ENCODE data around the gene MATN4.

Gene MATN4

GRCh38 chr20:45318386-45318939, 10.4 kb upstream of the MATN4 start:
- TF ChIP-seq EZH2 (optimal IDR thresholded peaks at IDR 0.05; ENCODE audit: low read depth, low read length) (no peak), EZH2phosphoT487 (IDR thresholded peaks at IDR 0.05; ENCODE audit: low read length) (no peak)
- TF ChIP-seq, protein P1, sequence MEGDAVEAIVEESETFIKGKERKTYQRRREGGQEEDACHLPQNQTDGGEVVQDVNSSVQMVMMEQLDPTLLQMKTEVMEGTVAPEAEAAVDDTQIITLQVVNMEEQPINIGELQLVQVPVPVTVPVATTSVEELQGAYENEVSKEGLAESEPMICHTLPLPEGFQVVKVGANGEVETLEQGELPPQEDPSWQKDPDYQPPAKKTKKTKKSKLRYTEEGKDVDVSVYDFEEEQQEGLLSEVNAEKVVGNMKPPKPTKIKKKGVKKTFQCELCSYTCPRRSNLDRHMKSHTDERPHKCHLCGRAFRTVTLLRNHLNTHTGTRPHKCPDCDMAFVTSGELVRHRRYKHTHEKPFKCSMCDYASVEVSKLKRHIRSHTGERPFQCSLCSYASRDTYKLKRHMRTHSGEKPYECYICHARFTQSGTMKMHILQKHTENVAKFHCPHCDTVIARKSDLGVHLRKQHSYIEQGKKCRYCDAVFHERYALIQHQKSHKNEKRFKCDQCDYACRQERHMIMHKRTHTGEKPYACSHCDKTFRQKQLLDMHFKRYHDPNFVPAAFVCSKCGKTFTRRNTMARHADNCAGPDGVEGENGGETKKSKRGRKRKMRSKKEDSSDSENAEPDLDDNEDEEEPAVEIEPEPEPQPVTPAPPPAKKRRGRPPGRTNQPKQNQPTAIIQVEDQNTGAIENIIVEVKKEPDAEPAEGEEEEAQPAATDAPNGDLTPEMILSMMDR (IDR thresholded peaks at IDR 0.05; ENCODE audit: low read length), result no peak
- peaks cover 9% of the 10 kb centered on the region for H3K4me1 ChIP-seq (ENCODE audit: low read length)
- no peak overlapping the region for H3K9ac ChIP-seq (ENCODE audit: low read length)
- no peaks in the 10 kb centered on the region for H3K79me2 ChIP-seq (ENCODE audit: low read length)
- H3K27ac ChIP-seq (ENCODE audit: low read length), result no peak overlapping the region
- H3K4me3 ChIP-seq (ENCODE audit: low read length), result no peak overlapping the region
- no peak overlapping the region for H3K4me2 ChIP-seq (ENCODE audit: low read depth, low read length)
- peaks cover 5% of the 10 kb centered on the region; the same call in 1 of the 2 replicates for H3F3A ChIP-seq (ENCODE audit: insufficient read depth, low read length)
- H3K9me2 ChIP-seq (replicated peaks; ENCODE audit: insufficient read depth, low read length), result no peaks in the 10 kb centered on the region
- no peak for DNase-seq
- H3K36me3 ChIP-seq (replicated peaks; ENCODE audit: insufficient read depth, low read length), result no peaks in the 10 kb centered on the region
- no peak overlapping the region for H2AFZ ChIP-seq (ENCODE audit: low read length)
- no peaks in the 10 kb centered on the region for H3K9me3 ChIP-seq (replicated peaks; ENCODE audit: insufficient read depth, low read length)
- H4K20me1 ChIP-seq (ENCODE audit: insufficient read depth, low read length), result no peaks in the 10 kb centered on the region
- no peaks in the 10 kb centered on the region; the same call in 1 of the 2 replicates for H3K27me3 ChIP-seq (replicated peaks; ENCODE audit: insufficient read depth, low read length)

GRCh38 chr20:45317826-45318225, 9.7 kb upstream of the MATN4 start:
- no peak overlapping the region for H3K9ac ChIP-seq (ENCODE audit: low read length)
- no peaks in the 10 kb centered on the region for H4K20me1 ChIP-seq (ENCODE audit: insufficient read depth, low read length)
- no peaks in the 10 kb centered on the region for H3K79me2 ChIP-seq (ENCODE audit: low read length)
- no peak for TF ChIP-seq EZH2phosphoT487 (IDR thresholded peaks at IDR 0.05; ENCODE audit: low read length)
- H3K36me3 ChIP-seq (replicated peaks; ENCODE audit: insufficient read depth, low read length), result no peaks in the 10 kb centered on the region
- no peak overlapping the region for H3K4me2 ChIP-seq (ENCODE audit: low read depth, low read length)
- H3K27ac ChIP-seq (ENCODE audit: low read length), result no peak overlapping the region
- H3K4me3 ChIP-seq (ENCODE audit: low read length), result no peak overlapping the region
- H3F3A ChIP-seq (ENCODE audit: insufficient read depth, low read length), result peaks cover 5% of the 10 kb centered on the region; the same call in 1 of the 2 replicates
- H2AFZ ChIP-seq (ENCODE audit: low read length), result no peak overlapping the region
- no peaks in the 10 kb centered on the region for H3K9me2 ChIP-seq (replicated peaks; ENCODE audit: insufficient read depth, low read length)
- H3K27me3 ChIP-seq (replicated peaks; ENCODE audit: insufficient read depth, low read length), result no peaks in the 10 kb centered on the region; the same call in 1 of the 2 replicates
- no peaks in the 10 kb centered on the region for H3K9me3 ChIP-seq (replicated peaks; ENCODE audit: insufficient read depth, low read length)
- peaks cover 9% of the 10 kb centered on the region for H3K4me1 ChIP-seq (ENCODE audit: low read length)
- no peak for DNase-seq

GRCh38 chr20:45316150-45317080, 8.3 kb upstream of the MATN4 start:
- DNase-seq, result no peak
- Histone ChIP-seq H3K4me3 (ENCODE audit: low read length) (no peak overlapping the region), H3K27me3 (replicated peaks; ENCODE audit: insufficient read depth, low read length) (no peaks in the 10 kb centered on the region; the same call in 1 of the 2 replicates), H3K36me3 (replicated peaks; ENCODE audit: insufficient read depth, low read length) (no peaks in the 10 kb centered on the region), H3K9me2 (replicated peaks; ENCODE audit: insufficient read depth, low read length) (no peaks in the 10 kb centered on the region), H3K4me1 (ENCODE audit: low read length) (peaks cover 9% of the 10 kb centered on the region), H3K4me2 (ENCODE audit: low read depth, low read length) (no peak overlapping the region), H4K20me1 (ENCODE audit: insufficient read depth, low read length) (no peaks in the 10 kb centered on the region), H3K79me2 (ENCODE audit: low read length) (no peaks in the 10 kb centered on the region), H2AFZ (ENCODE audit: low read length) (no peak overlapping the region), H3K9ac (ENCODE audit: low read length) (no peak overlapping the region), H3K27ac (ENCODE audit: low read length) (no peak overlapping the region), H3K9me3 (replicated peaks; ENCODE audit: insufficient read depth, low read length) (no peaks in the 10 kb centered on the region), H3F3A (ENCODE audit: insufficient read depth, low read length) (peaks cover 5% of the 10 kb centered on the region; the same call in 1 of the 2 replicates)
- TF ChIP-seq EZH2phosphoT487 (IDR thresholded peaks at IDR 0.05; ENCODE audit: low read length), result no peak
- TF ChIP-seq, protein P1 (IDR thresholded peaks at IDR 0.05; ENCODE audit: low read length), result no peak
- no peak for TF ChIP-seq EZH2 (optimal IDR thresholded peaks at IDR 0.05; ENCODE audit: low read depth, low read length)

Measured in MM.1S (cell line).